MM.1S (cell line): ENCODE data around the gene ATP5F1E.

Experiments used
- DNase-seq: peaks from one replicate; pipeline ENCODE4 v3.0.0-alpha.2; 2015
- H2AFZ ChIP-seq: fragments of 300-600 bp; sonication (generic); 2 replicates; pipeline ENCODE4 v1.6.0; 2016; ENCODE audit warnings: antibody characterized with exemption, low read length
- H3F3A ChIP-seq: fragments of 300-600 bp; sonication (generic); 2 replicates; pipeline ENCODE4 v1.6.1; 2016; ENCODE audit warnings: mild to moderate bottlenecking, antibody characterized with exemption, low read length, moderate library complexity, mixed read lengths; ENCODE audit not compliant: insufficient read depth
- H3K27ac ChIP-seq: fragments of 300-600 bp; sonication (generic); 2 replicates; pipeline ENCODE4 v1.5.1; 2016; ENCODE audit warnings: mild to moderate bottlenecking, low read length
- H3K27me3 ChIP-seq: fragments of 300-600 bp; sonication (generic); replicated peaks from 2 replicates; pipeline ENCODE4 v1.6.0; 2016; ENCODE audit warnings: low read length; ENCODE audit not compliant: insufficient read depth
- H3K36me3 ChIP-seq: fragments of 300-600 bp; sonication (generic); replicated peaks from 2 replicates; pipeline ENCODE4 v1.6.1; 2016; ENCODE audit warnings: mild to moderate bottlenecking, low read length, mixed read lengths; ENCODE audit not compliant: insufficient read depth
- H3K4me1 ChIP-seq: fragments of 300-600 bp; sonication (generic); 2 replicates; pipeline ENCODE4 v1.6.1; 2016; ENCODE audit warnings: low read length, mixed read lengths
- H3K4me2 ChIP-seq: fragments of 300-600 bp; sonication (generic); 2 replicates; pipeline ENCODE4 v1.6.0; 2016; ENCODE audit warnings: low read depth, low read length
- H3K4me3 ChIP-seq: fragments of 300-600 bp; sonication (generic); 2 replicates; pipeline ENCODE4 v1.5.1; 2016; ENCODE audit warnings: low read length, mixed read lengths
- H3K79me2 ChIP-seq: fragments of 300-600 bp; sonication (generic); 2 replicates; pipeline ENCODE4 v1.6.1; 2016; ENCODE audit warnings: mixed run types, low read length, mixed read lengths
- H3K9ac ChIP-seq: fragments of 300-600 bp; sonication (generic); 2 replicates; pipeline ENCODE4 v1.6.1; 2016; ENCODE audit warnings: low read length, mixed read lengths
- H3K9me2 ChIP-seq: fragments of 300-600 bp; sonication (generic); replicated peaks from 2 replicates; pipeline ENCODE4 v1.6.1; 2016; ENCODE audit warnings: mild to moderate bottlenecking, low read length, mixed read lengths; ENCODE audit not compliant: insufficient read depth
- H3K9me3 ChIP-seq: fragments of 300-600 bp; sonication (generic); replicated peaks from 2 replicates; pipeline ENCODE4 v1.6.1; 2016; ENCODE audit warnings: mild to moderate bottlenecking, low read length, mixed read lengths; ENCODE audit not compliant: insufficient read depth
- H4K20me1 ChIP-seq: fragments of 300-600 bp; sonication (generic); 2 replicates; pipeline ENCODE4 v1.6.1; 2016; ENCODE audit warnings: mild to moderate bottlenecking, low read length, moderate library complexity, mixed read lengths; ENCODE audit not compliant: insufficient read depth
- CTCF ChIP-seq: fragments of 300-600 bp; sonication (generic); IDR thresholded peaks from 2 replicates; pipeline ENCODE4 v1.5.1; 2016; ENCODE audit warnings: antibody characterized with exemption, low read length, mixed read lengths
- EZH2 ChIP-seq: fragments of 300-600 bp; sonication (generic); optimal IDR thresholded peaks from 2 replicates; pipeline ENCODE3; 2017; ENCODE audit warnings: low read depth, mild to moderate bottlenecking, antibody characterized with exemption, low read length, mixed read lengths
- EZH2phosphoT487 ChIP-seq: fragments of 300-600 bp; sonication (generic); IDR thresholded peaks from 2 replicates; pipeline ENCODE4 v1.6.1; 2018; ENCODE audit warnings: antibody characterized with exemption, low read length

Gene ATP5F1E

DNA sequence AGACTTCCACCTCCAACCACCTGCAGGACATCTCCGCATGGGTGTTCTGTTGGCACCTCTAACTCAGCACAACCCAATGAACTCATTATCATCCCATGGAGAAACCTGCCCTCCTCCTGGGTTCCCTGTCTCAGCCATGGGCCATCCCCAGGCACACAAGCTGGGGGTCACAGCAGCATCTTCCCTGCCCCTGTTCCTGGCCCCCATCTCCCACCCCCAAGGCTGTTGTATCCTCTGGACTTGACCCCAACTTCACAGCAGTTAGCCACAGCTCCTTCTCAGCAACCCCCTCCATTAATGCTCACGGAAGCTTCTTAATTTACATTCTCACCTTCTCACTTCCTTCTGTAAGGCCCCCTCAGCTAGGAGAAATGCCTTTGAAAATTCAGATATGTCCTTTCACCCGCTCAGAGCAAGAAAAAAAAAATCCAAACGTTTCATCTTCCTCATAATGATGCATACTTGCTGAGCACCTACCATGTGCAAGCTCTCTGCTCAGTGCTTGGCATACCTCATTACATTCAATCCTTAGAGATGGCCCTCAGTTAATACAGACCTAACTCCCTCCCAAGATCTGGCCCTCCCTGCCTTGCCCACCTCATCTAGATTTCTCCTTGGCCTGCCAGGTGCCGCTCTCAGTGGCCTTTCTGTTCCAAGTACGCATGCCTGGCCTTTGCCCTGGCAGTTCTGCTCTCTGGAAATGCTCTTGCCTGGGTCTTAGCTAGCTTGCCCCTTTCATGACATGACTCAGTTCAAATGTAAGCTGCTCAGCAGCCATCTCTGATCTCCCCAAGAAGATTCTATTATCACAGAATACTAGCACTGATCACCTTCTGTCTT lies 53.6 kb downstream of the ATP5F1E start:
- no peak for DNase-seq
- Histone ChIP-seq H3K27me3 (no peaks in the 10 kb centered on the region), H3K36me3 (no peaks in the 10 kb centered on the region), H4K20me1 (no peaks in the 10 kb centered on the region), H3K27ac (no peak overlapping the region), H3K79me2 (peaks cover 21% of the 10 kb centered on the region), H3K9me3 (no peaks in the 10 kb centered on the region), H3K9me2 (no peaks in the 10 kb centered on the region), H3F3A (no peaks in the 10 kb centered on the region), H3K9ac (no peak overlapping the region), H3K4me1 (peaks cover 7% of the 10 kb centered on the region; the same call in 1 of the 2 replicates), H3K4me3 (no peak overlapping the region), H2AFZ (no peak overlapping the region), H3K4me2 (no peak overlapping the region)
- TF ChIP-seq CTCF (no peak), EZH2phosphoT487 (no peak), EZH2 (no peak)

GRCh38 chr20:58976061-58976730 lies 55.9 kb downstream of the ATP5F1E start:
- H4K20me1 ChIP-seq = no peaks in the 10 kb centered on the region
- H3K4me1 ChIP-seq = no peaks in the 10 kb centered on the region
- no peak overlapping the region for H3K4me2 ChIP-seq
- no peak overlapping the region for H3K4me3 ChIP-seq
- no peaks in the 10 kb centered on the region for H3K27me3 ChIP-seq
- H3K9ac ChIP-seq = no peak overlapping the region
- no peak for DNase-seq
- no peak overlapping the region for H2AFZ ChIP-seq
- no peak overlapping the region for H3K27ac ChIP-seq
- H3K79me2 ChIP-seq = no peaks in the 10 kb centered on the region
- TF ChIP-seq CTCF = no peak
- TF ChIP-seq EZH2phosphoT487 = no peak
- TF ChIP-seq EZH2 = no peak
- H3K9me3 ChIP-seq = no peaks in the 10 kb centered on the region
- H3F3A ChIP-seq = no peaks in the 10 kb centered on the region
- H3K36me3 ChIP-seq = no peaks in the 10 kb centered on the region
- H3K9me2 ChIP-seq = no peaks in the 10 kb centered on the region
